HepG2 (cell line): ENCODE measurements around the gene HIGD1A. TPM values are rescaled to one million over a fixed set of nuclear protein-coding genes. Genes with fewer than 3 reads are reported as not detected.

Source experiments
- ARID3A ChIP-seq: IDR thresholded peaks from 2 replicates; pipeline ENCODE4 v1.6.1; 2012; ENCODE audit warnings: low read depth, low read length, improper control_type of control experiment
- ATAD3A ChIP-seq: sonication (generic); formaldehyde crosslinking; IDR thresholded peaks from 2 replicates; pipeline ENCODE4 v1.4.0; 2020; ENCODE audit warnings: missing genetic modification reagents
- ERF ChIP-seq: IDR thresholded peaks from 2 replicates; pipeline ENCODE4 v1.6.1; 2018; ENCODE audit warnings: missing biosample characterization, missing genetic modification reagents
- FOXK1 ChIP-seq: sonication (generic); formaldehyde crosslinking; IDR thresholded peaks from 2 replicates; pipeline ENCODE4 v1.4.0; 2020; ENCODE audit warnings: low read depth, missing genetic modification reagents, borderline replicate concordance
- HDAC2 ChIP-seq: sonication (generic); formaldehyde crosslinking; IDR thresholded peaks from 2 replicates; pipeline ENCODE4 v1.4.0; 2020; ENCODE audit warnings: missing genetic modification reagents
- IRX3 ChIP-seq: sonication (generic); formaldehyde crosslinking; IDR thresholded peaks from 2 replicates; pipeline ENCODE4 v1.8.1; 2023; ENCODE audit warnings: mild to moderate bottlenecking, low read depth, missing genetic modification reagents, borderline replicate concordance
- NR2F1 ChIP-seq, 2 experiments: fragments of 450-650 bp in 1 of 2; formaldehyde crosslinking in 1 of 2; IDR thresholded peaks; 2 replicates each; pipeline versions ENCODE4 v1.5.0 to v1.6.1; 2016 to 2020; ENCODE audit warnings: mild to moderate bottlenecking in 1 of 2, missing compliant biosample characterization in 1 of 2, missing genetic modification reagents in 1 of 2, moderate library complexity in 1 of 2
- PHB2 ChIP-seq: fragments of 450-650 bp; IDR thresholded peaks from 2 replicates; pipeline ENCODE4 v1.6.1; 2018; ENCODE audit not compliant: partially characterized antibody
- PTBP1 ChIP-seq: fragments of 200-400 bp; formaldehyde crosslinking; IDR thresholded peaks from 2 replicates; pipeline ENCODE4 v1.6.1; 2018; ENCODE audit warnings: low read length, low read depth; ENCODE audit not compliant: poor library complexity, severe bottlenecking
- SALL2 ChIP-seq: sonication (generic); formaldehyde crosslinking; IDR thresholded peaks from 2 replicates; pipeline ENCODE4 v1.8.1; 2023; ENCODE audit warnings: mild to moderate bottlenecking, missing genetic modification reagents, inconsistent platforms
- SMC3 ChIP-seq: IDR thresholded peaks from 2 replicates; pipeline ENCODE4 v1.6.1; 2011; ENCODE audit warnings: low read length, improper control_type of control experiment
- SOX6 ChIP-seq, 2 experiments: fragments of 450-650 bp in 1 of 2; sonication (generic) in 1 of 2; formaldehyde crosslinking in 1 of 2; IDR thresholded peaks; 2 replicates each; pipeline versions ENCODE4 v1.4.0 to v1.6.1; 2017 to 2020; ENCODE audit warnings: antibody characterized with exemption in 1 of 2, mild to moderate bottlenecking in 1 of 2, missing genetic modification reagents in 1 of 2
- STAG1 ChIP-seq: sonication (generic); formaldehyde crosslinking; IDR thresholded peaks from 2 replicates; pipeline ENCODE4 v1.4.0; 2020; ENCODE audit warnings: missing genetic modification reagents
- TFDP2 ChIP-seq: sonication (generic); formaldehyde crosslinking; IDR thresholded peaks from 2 replicates; pipeline ENCODE4 v1.4.0; 2020; ENCODE audit warnings: missing genetic modification reagents
- ZBTB43 ChIP-seq: sonication (generic); formaldehyde crosslinking; conservative IDR thresholded peaks from 2 replicates; pipeline ENCODE4 v1.4.0; 2020; ENCODE audit warnings: missing genetic modification reagents
- ZFYVE20 ChIP-seq: sonication (generic); formaldehyde crosslinking; IDR thresholded peaks from 2 replicates; pipeline ENCODE4 v1.8.0; 2023; ENCODE audit warnings: low read depth, mild to moderate bottlenecking, moderate library complexity, missing genetic modification reagents, borderline replicate concordance
- ZNF224 ChIP-seq: sonication (generic); formaldehyde crosslinking; IDR thresholded peaks from 2 replicates; pipeline ENCODE4 v1.5.0; 2020; ENCODE audit warnings: mild to moderate bottlenecking, missing genetic modification reagents
- ZNF557 ChIP-seq: sonication (generic); formaldehyde crosslinking; IDR thresholded peaks from 2 replicates; pipeline ENCODE4 v1.4.0; 2020; ENCODE audit warnings: missing genetic modification reagents
- polyA plus RNA-seq, 8 experiments: library from polyadenylated mRNA; depleted of rRNA in 3 of 8; stranded (reverse) in 7 of 8; unstranded in 1 of 8; fragments of >200 nt; fragmentation: Illumina TruSeq in 4 of 8; extraction: Trizol in 4 of 8; gene quantifications; 2 replicates each; pipeline versions ENCODE4 v1.2.1 to v1.2.3, GENCODE V29; 2011 to 2016; ENCODE audit warnings: low read depth in 4 of 8, missing spikeins in 1 of 8, mixed read lengths in 1 of 8; ENCODE audit not compliant: insufficient read depth in 1 of 8
- total RNA-seq, 5 experiments: library from RNA; depleted of rRNA; stranded (reverse); fragments of >200 nt; fragmentation: Illumina TruSeq; extraction: Trizol; gene quantifications; 2 replicates each; pipeline ENCODE4 v1.2.3, GENCODE V29; 2016; ENCODE audit warnings: low read depth in 1 of 5

The HIGD1A gene
- total and polyA plus RNA-seq, 2 of the 13 experiments (the other 11 are each of a cell fraction or from before 2014, with no cell fraction given): 222 to 253 TPM

- TF ChIP-seq TFDP2 (CRISPR knock-in tag) (peak; percentile 44; the same call in 1 of the 2 replicates), ZFYVE20 (CRISPR knock-in tag) (no peak), IRX3 (CRISPR knock-in tag) (no peak), SALL2 (CRISPR knock-in tag) (no peak), ATAD3A (CRISPR knock-in tag) (no peak), ZNF557 (CRISPR knock-in tag) (no peak), ZBTB43 (CRISPR knock-in tag) (no peak), STAG1 (CRISPR knock-in tag) (peak; percentile 71), ERF (peak; percentile 38; the same call in 1 of the 2 replicates), FOXK1 (CRISPR knock-in tag) (no peak), ARID3A (no peak), SOX6 (IDR thresholded peaks at IDR 0.05) (no peak), SOX6 (CRISPR knock-in tag; IDR thresholded peaks at IDR 0.05) (no peak), NR2F1 (CRISPR knock-in tag; IDR thresholded peaks at IDR 0.05) (no peak), ZNF224 (CRISPR knock-in tag) (0 out of 2 replicates have a peak, but pooled peaks have one; percentile 44), HDAC2 (CRISPR knock-in tag) (no peak), SMC3 (0 out of 2 replicates have a peak, but pooled peaks have one; percentile 15), PHB2 (no peak), PTBP1 (no peak)
Measured at GRCh38 chr3:42749753-42750231, 54.5 kb downstream of the HIGD1A start (continued).
